Ectodermal cell (in vitro differentiated cells): ENCODE measurements around the gene PIGT.

Experiments used
- H3K27ac ChIP-seq: 2 replicates; pipeline ENCODE4 v1.7.0; 2013; ENCODE audit warnings: mild to moderate bottlenecking, low read depth, low read length; ENCODE audit not compliant: insufficient read depth, poor library complexity, severe bottlenecking
- H3K27me3 ChIP-seq: 2 replicates; pipeline ENCODE4 v1.7.0; 2013; ENCODE audit warnings: mild to moderate bottlenecking, low read length; ENCODE audit not compliant: insufficient read depth, control insufficient read depth, poor library complexity, severe bottlenecking
- H3K36me3 ChIP-seq: one replicate; pipeline ENCODE4 v1.7.0; 2013; ENCODE audit warnings: low read length; ENCODE audit not compliant: control insufficient read depth, insufficient read depth
- H3K4me1 ChIP-seq: one replicate; pipeline ENCODE4 v1.7.0; 2013; ENCODE audit warnings: low read length; ENCODE audit not compliant: control insufficient read depth, insufficient read depth
- H3K4me3 ChIP-seq: 2 replicates; pipeline ENCODE4 v1.7.0; 2013; ENCODE audit warnings: low read depth, low read length, control low read depth; ENCODE audit not compliant: insufficient read depth
- H3K9me3 ChIP-seq: 2 replicates; pipeline ENCODE4 v1.7.0; 2013; ENCODE audit warnings: mild to moderate bottlenecking, low read length, moderate library complexity; ENCODE audit not compliant: control insufficient read depth
- WGBS, 2 experiments: methylation state at CpG; one replicate each; pipeline ENCODE4 v1.1.7; 2013; ENCODE audit warnings: missing lambda C conversion rate in 2 of 2; 5-methylcytosine and 5-hydroxymethylcytosine counted together

PIGT gene

GRCh38 chr20:45399018-45399417 lies 16.9 kb upstream of the PIGT start:
- H3K36me3 ChIP-seq = no peaks in the 10 kb centered on the region
- peaks cover 6% of the 10 kb centered on the region for H3K9me3 ChIP-seq
- no peak overlapping the region for H3K4me3 ChIP-seq
- peaks cover 6% of the 10 kb centered on the region for H3K27me3 ChIP-seq
- no peaks in the 10 kb centered on the region for H3K4me1 ChIP-seq
- WGBS, 2 experiments = 100% methylated on average over 1 of the region's 1 CpG; no CpG with 5 or more reads in 1 of the 2 experiments
- no peak overlapping the region for H3K27ac ChIP-seq

DNA sequence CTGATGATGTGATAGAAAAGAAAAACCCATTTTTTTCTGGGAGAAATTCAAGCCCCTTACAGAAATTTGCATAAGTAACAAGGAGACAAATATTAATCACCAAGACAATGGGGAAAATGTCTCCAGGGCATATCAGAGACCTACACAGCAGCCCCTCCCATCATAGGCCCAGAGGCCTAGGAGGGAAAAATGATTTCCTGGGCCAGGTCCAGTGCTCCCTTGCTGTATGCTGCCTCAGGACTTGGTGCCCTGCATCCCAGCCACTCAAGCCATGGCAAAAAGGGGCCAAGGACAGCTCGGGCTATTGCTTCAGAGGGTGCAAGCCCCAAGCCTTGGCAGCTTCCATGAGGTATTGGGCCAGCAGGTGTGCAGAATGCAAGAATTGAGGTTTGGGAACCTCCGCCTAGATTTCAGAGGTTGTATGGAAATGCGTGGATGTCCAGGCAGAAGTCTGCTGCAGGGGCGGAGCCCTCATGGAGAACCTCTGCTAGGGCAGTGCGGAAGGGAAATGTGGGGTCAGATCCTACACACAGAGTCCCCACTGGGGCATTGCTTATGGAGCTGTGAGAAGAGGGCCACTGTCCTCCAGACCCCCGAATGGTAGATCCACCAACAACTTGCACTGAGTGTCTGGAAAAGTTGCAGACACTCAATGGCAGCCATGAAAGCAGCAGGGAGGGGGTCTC lies 15.5 kb upstream of the PIGT start:
- 85 to 86% methylated on average over 6 of the region's 6 CpGs for WGBS, 2 experiments
- Histone ChIP-seq H3K4me3 (no peak overlapping the region), H3K27me3 (peaks cover 21% of the 10 kb centered on the region), H3K27ac (no peak overlapping the region), H3K4me1 (no peaks in the 10 kb centered on the region), H3K9me3 (peaks cover 6% of the 10 kb centered on the region), H3K36me3 (no peaks in the 10 kb centered on the region)

DNA sequence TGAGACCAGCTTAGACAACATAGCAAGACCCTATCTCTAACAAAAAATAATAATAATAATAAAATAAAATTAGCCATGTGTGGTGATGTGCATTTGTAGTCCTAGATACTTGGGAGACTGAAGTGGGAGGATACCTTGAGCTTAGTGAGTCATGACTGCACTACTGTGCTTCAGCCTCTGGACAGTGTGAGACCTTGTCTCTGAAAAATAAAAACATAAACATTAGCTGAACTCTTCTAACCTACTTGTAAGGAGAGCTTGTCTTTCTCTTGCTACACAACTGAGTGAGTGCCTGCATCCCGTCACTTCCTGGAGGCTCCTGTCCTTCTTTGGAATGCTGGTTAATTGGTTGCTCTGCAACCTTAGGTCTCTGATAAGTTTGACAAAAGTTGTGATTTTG lies 13.0 kb upstream of the PIGT start:
- 87 to 100% methylated on average over 1 of the region's 1 CpG for WGBS, 2 experiments
- Histone ChIP-seq H3K4me3 (no peak overlapping the region), H3K36me3 (no peaks in the 10 kb centered on the region), H3K9me3 (peaks cover 6% of the 10 kb centered on the region), H3K4me1 (no peaks in the 10 kb centered on the region), H3K27me3 (peaks cover 45% of the 10 kb centered on the region), H3K27ac (no peak overlapping the region)

GRCh38 chr20:45404438-45404837 lies 11.5 kb upstream of the PIGT start:
- Histone ChIP-seq H3K9me3 (peaks cover 6% of the 10 kb centered on the region), H3K4me3 (no peak overlapping the region), H3K27me3 (peaks cover 45% of the 10 kb centered on the region), H3K36me3 (no peaks in the 10 kb centered on the region), H3K4me1 (no peaks in the 10 kb centered on the region), H3K27ac (no peak overlapping the region)
- WGBS, 2 experiments = 100% methylated on average over 1 of the region's 1 CpG; no CpG with 5 or more reads in 1 of the 2 experiments

GRCh38 chr20:45405571-45406259 lies 10.2 kb upstream of the PIGT start:
- 5 to 7% methylated on average over 49 of the region's 49 CpGs for WGBS, 2 experiments
- Histone ChIP-seq H3K4me3 (peak overlapping the region; percentile 64), H3K27ac (no peak overlapping the region), H3K27me3 (peaks cover 45% of the 10 kb centered on the region), H3K36me3 (peaks cover 11% of the 10 kb centered on the region), H3K9me3 (peaks cover 1% of the 10 kb centered on the region), H3K4me1 (no peaks in the 10 kb centered on the region)

DNA sequence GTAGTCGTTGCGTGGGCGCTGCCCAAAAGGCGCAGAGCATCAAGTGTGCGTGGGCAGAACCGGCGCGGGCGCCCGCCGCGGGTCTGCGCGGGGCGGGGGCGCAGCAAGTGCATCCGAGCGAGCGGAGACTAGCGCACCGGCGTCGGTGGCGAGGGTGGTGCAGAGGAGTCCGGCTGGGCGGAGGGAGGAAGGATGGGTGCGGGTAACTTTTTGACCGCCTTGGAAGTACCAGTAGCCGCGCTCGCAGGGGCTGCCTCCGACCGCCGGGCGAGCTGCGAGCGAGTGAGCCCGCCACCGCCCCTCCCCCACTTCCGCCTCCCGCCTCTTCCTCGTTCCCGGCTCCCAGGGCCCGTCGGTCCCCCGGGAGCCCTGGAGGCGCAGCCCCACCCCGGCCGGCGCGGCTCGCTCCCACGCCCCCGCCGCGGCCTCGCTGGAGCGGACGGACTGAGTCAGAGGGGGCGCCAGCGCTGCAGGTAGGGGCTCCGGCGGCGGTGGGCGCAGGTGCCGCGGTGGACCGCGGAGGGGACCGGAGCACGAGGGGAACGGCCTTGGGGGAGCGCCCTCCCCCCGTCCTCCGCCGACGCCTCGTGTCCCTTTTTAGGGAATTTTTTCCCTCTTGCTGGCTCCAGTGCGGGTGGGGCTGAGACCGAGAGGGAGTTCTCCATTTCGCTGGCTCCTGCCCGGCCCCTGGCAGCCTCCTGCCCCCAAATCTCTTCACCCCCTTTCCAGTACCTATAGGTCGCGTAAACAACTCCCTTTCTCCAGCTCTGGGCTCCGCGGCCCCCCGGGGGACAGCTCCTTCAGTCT lies 9.5 kb upstream of the PIGT start:
- Histone ChIP-seq H3K4me3 (peak overlapping the region; percentile 64), H3K27ac (no peak overlapping the region), H3K27me3 (peaks cover 45% of the 10 kb centered on the region), H3K9me3 (no peaks in the 10 kb centered on the region), H3K4me1 (no peaks in the 10 kb centered on the region), H3K36me3 (peaks cover 13% of the 10 kb centered on the region)
- WGBS, 2 experiments = 0% methylated on average over 84 to 87 of the region's 87 CpGs

DNA sequence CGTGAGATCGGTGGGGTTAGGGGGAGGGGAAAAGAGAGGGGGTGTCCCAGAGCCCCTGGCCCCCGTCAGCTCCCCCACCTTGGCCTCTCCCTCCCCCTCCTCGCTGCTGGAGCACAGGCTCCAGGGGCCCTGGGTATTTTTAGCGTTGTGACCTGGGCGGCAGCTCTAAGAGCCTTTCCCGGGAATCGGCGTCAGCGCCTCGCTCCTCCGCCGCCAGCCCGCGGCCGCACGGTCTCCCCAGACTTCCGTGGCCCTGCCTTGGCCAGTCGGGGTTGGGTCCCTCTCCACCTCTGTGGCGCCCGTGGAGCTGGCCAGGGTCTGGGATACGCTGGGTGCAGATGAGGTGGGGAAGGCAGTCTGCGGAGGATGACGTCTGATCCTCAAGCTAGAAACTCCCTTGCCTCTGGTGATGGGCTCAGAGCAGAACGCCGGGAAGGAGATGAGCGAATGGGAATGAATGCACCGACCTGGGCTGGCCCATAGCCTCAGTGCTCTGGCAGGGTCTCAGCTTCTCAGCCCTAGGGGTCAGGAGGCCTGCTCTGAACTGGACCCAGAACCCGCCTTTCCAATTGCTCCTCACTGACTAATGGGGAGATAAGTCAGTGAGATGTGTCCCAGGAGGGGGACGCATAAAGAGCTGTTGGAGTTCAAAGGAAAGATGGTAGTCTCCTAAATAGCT lies 8.7 kb upstream of the PIGT start:
- peaks cover 13% of the 10 kb centered on the region for H3K36me3 ChIP-seq
- H3K4me3 ChIP-seq = peak overlapping the region; percentile 64
- H3K27me3 ChIP-seq = peaks cover 45% of the 10 kb centered on the region
- no peak overlapping the region for H3K27ac ChIP-seq
- WGBS, 2 experiments = 8 to 9% methylated on average over 30 of the region's 30 CpGs
- H3K4me1 ChIP-seq = no peaks in the 10 kb centered on the region
- H3K9me3 ChIP-seq = no peaks in the 10 kb centered on the region

DNA sequence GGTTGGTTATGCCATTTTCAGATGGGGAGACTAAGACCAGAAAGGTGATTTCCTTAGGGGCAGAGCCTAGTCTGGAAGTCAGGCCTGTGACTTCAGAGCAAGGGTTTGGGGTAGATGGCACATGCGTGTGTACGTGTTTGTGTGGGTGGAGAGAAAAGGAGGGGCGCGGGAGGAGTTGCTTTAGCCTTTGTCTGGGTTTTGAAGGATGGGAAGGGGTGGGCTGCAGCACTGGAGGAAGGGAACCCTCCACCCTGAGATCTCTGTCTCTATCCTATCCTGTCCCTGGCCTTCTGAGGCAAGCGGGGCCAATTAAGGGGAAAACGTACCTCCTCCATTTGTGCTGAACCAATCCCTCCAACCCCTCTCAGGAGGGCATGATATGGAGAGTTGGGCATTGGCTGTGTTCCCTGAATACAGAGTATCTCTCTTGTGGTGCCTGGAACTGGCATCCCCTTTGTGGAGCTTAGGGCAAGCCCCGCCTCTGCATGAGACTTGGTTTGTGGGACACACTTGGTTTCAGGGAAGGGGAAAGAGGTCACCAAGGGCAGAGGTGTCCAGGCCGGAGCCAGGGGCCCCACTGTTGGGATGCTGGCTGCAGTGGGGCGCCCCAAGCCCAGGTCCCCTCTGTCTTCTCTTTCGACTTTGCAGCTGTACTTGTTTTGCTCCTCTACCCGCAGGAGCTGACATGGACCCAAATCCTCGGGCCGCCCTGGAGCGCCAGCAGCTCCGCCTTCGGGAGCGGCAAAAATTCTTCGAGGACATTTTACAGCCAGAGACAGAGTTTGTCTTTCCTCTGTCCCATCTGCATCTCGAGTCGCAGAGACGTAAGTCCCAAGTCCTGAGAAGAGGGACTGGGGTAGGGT lies 7.9 kb upstream of the PIGT start, which contains the start of gene DBNDD2:
Gene DBNDD2 (plus strand): TSS at position 507 of the 863 bp plus-strand sequence. CDS start 179 bp downstream, at position 686.
- no peak within 1 kb of the TSS for H3K27ac ChIP-seq
- H3K4me1 ChIP-seq = no peaks in the 10 kb centered on the region
- H3K4me3 ChIP-seq = peak within 1 kb of the TSS; percentile 64
- no peaks in the 10 kb centered on the region for H3K9me3 ChIP-seq
- peaks cover 45% of the 10 kb centered on the region for H3K27me3 ChIP-seq
- WGBS, 2 experiments = 92% methylated on average over 21 of the region's 21 CpGs
- peaks cover 13% of the 10 kb centered on the region for H3K36me3 ChIP-seq

- H3K27me3 ChIP-seq = peaks cover 41% of the 10 kb centered on the region
- H3K4me1 ChIP-seq = no peaks in the 10 kb centered on the region
- no peak overlapping the region for H3K27ac ChIP-seq
- no peak overlapping the region for H3K4me3 ChIP-seq
- WGBS, 2 experiments = 95 to 96% methylated on average over 6 of the region's 7 CpGs
- H3K9me3 ChIP-seq = no peaks in the 10 kb centered on the region
- H3K36me3 ChIP-seq = peaks cover 13% of the 10 kb centered on the region
Measured at GRCh38 chr20:45408646-45409213, 7.2 kb upstream of the PIGT start.
